HCT116 (cell line): ENCODE results near the gene SBF2. TPM values are rescaled to one million over a fixed set of nuclear protein-coding genes. Genes with fewer than 3 reads are reported as not detected.

ENCODE experiments used
- ATAC-seq: fragments of 200-7000 bp; cut with Tn5 transposase; 2 replicates; pipeline ENCODE4 v1.9.1; 2020; ENCODE audit warnings: mild to moderate bottlenecking, moderate library complexity
- BruUV-seq: library from RNA; stranded (reverse); fragments of 400-500 nt; replicated peaks from 2 replicates; lab custom pipeline; 2021; lab: Mats Ljungman, UMichigan
- CTCF ChIA-PET: fragments of 300-600 bp; sonication (Branson Sonifier 250); formaldehyde crosslinking; loops from one replicate; lab custom pipeline; 2021; ENCODE audit warnings: antibody characterized with exemption; lab: Charles Lee
- POLR2A ChIA-PET: fragments of 300-600, 350-600 bp; sonication (Branson Sonifier 250); formaldehyde crosslinking; loops from one replicate; lab custom pipeline; 2021; ENCODE audit warnings: antibody characterized with exemption; lab: Charles Lee
- RAD21 ChIA-PET, 2 experiments: fragments of 300-600 bp; sonication (Branson Sonifier 250); formaldehyde crosslinking; loops; one replicate each; lab custom pipeline; 2023; ENCODE audit warnings: low total read pairs in 2 of 2; ENCODE audit not compliant: uncharacterized antibody in 2 of 2, unreplicated experiment in 2 of 2, low non-redundant PET in 1 of 2; lab: Charles Lee
- DNase-seq: peaks from one replicate; pipeline ENCODE4 v3.0.0-alpha.2; 2010; ENCODE audit warnings: low read depth, low spot score
- H2AFZ ChIP-seq: fragments of 200-600 bp; shearing (Covaris generic), sonication (generic); 2 replicates; pipeline ENCODE4 v1.6.1; 2017; ENCODE audit warnings: low read depth, mixed run types, mixed read lengths, antibody characterized with exemption, low read length; ENCODE audit not compliant: poor library complexity, severe bottlenecking
- H3K27ac ChIP-seq: 2 replicates; pipeline ENCODE4 v1.5.1; 2012; ENCODE audit warnings: low read depth, low read length
- H3K27me3 ChIP-seq: fragments of 200-600 bp; sonication (generic); 2 replicates; pipeline ENCODE4 v1.6.1; 2016; ENCODE audit warnings: mixed run types, low read length, mixed read lengths; ENCODE audit not compliant: insufficient read depth
- H3K36me3 ChIP-seq, 2 experiments: fragments of 200-500 bp in 1 of 2; fragments of 200-600 bp in 1 of 2; sonication (Bioruptor generic) in 1 of 2; sonication (generic) in 1 of 2; 2 replicates each; pipeline versions ENCODE4 v1.5.1 to v1.6.1; 2014 to 2016; ENCODE audit warnings: low read length in 2 of 2, inconsistent platforms in 1 of 2, mixed read lengths in 1 of 2, mixed run types in 1 of 2; ENCODE audit not compliant: insufficient read depth in 2 of 2, control insufficient read depth in 1 of 2
- H3K4me1 ChIP-seq, 2 experiments: fragments of 200-600 bp in 1 of 2; sonication (generic) in 1 of 2; 2 replicates each; pipeline versions ENCODE4 v1.5.1 to v1.6.1; 2012 to 2017; ENCODE audit warnings: low read length in 2 of 2, inconsistent platforms in 1 of 2, mild to moderate bottlenecking in 1 of 2, mixed read lengths in 1 of 2, mixed run types in 1 of 2, moderate library complexity in 1 of 2; ENCODE audit not compliant: insufficient read depth in 2 of 2, control insufficient read depth in 1 of 2
- H3K4me2 ChIP-seq: fragments of 200-600 bp; sonication (generic); 2 replicates; pipeline ENCODE4 v1.6.1; 2017; ENCODE audit warnings: mixed run types, low read length, mixed read lengths
- H3K4me3 ChIP-seq, 2 experiments: fragments of 200-600 bp in 1 of 2; sonication (generic) in 1 of 2; replicated peaks in 1 of 2; 2 replicates each; pipeline ENCODE4 v1.5.1; 2011 to 2016; ENCODE audit warnings: low read length in 2 of 2, control low read depth in 1 of 2, low read depth in 1 of 2, mild to moderate bottlenecking in 1 of 2, mixed read lengths in 1 of 2, mixed run types in 1 of 2
- H3K79me2 ChIP-seq: fragments of 200-600 bp; sonication (generic); 2 replicates; pipeline ENCODE4 v1.6.1; 2017; ENCODE audit warnings: mild to moderate bottlenecking, mixed run types, low read length, moderate library complexity, mixed read lengths; ENCODE audit not compliant: insufficient read depth
- H3K9ac ChIP-seq: fragments of 200-600 bp; sonication (generic); 2 replicates; pipeline ENCODE4 v1.6.1; 2016; ENCODE audit warnings: low read length, mixed read lengths
- H3K9me2 ChIP-seq: fragments of 200-600 bp; sonication (generic), shearing (Covaris generic); 2 replicates; pipeline ENCODE4 v1.6.1; 2017; ENCODE audit warnings: mixed run types, mild to moderate bottlenecking, moderate library complexity; ENCODE audit not compliant: insufficient read depth
- H3K9me3 ChIP-seq, 2 experiments: fragments of 200-500 bp in 1 of 2; fragments of 200-600 bp in 1 of 2; sonication (Bioruptor generic) in 1 of 2; sonication (generic) in 1 of 2; 2 replicates each; pipeline ENCODE4 v1.6.1; 2014 to 2017; ENCODE audit warnings: low read length in 2 of 2, mixed read lengths in 2 of 2, inconsistent platforms in 1 of 2, low read depth in 1 of 2, mild to moderate bottlenecking in 1 of 2, mixed run types in 1 of 2, moderate library complexity in 1 of 2; ENCODE audit not compliant: control insufficient read depth in 1 of 2, insufficient read depth in 1 of 2
- H4K20me1 ChIP-seq: fragments of 200-600 bp; sonication (generic), shearing (Covaris generic); 2 replicates; pipeline ENCODE4 v1.6.1; 2017; ENCODE audit warnings: mixed run types, mild to moderate bottlenecking, moderate library complexity; ENCODE audit not compliant: insufficient read depth
- ATF3 ChIP-seq: IDR thresholded peaks from 2 replicates; pipeline ENCODE4 v1.6.1; 2012
- POLR2AphosphoS5 ChIP-seq: IDR thresholded peaks from 2 replicates; pipeline ENCODE4 v1.6.1; 2011; ENCODE audit warnings: mild to moderate bottlenecking, low read depth, low read length, moderate library complexity
- RAD21 ChIP-seq: IDR thresholded peaks from 2 replicates; pipeline ENCODE4 v1.6.1; 2012; ENCODE audit warnings: low read depth, mild to moderate bottlenecking
- TCF7L2 ChIP-seq: IDR thresholded peaks from 2 replicates; pipeline ENCODE4 v1.7.0; 2011; ENCODE audit warnings: borderline replicate concordance, inconsistent platforms; ENCODE audit not compliant: insufficient read depth, insufficient read length; ENCODE audit errors: extremely low read depth
- ZNF274 ChIP-seq: fragments of 200-500 bp; sonication (Bioruptor generic); IDR thresholded peaks from 2 replicates; pipeline ENCODE4 v1.6.1; 2014; ENCODE audit warnings: mild to moderate bottlenecking, low read depth, low read length, inconsistent platforms
- intact Hi-C: fragments of 100-400 bp; cut with micrococcal nuclease; formaldehyde crosslinking; loops from 2 replicates; pipeline ENCODE4 v1.10.0; 2022
- total RNA-seq: library from RNA; stranded (reverse); gene quantifications from one replicate; pipeline ENCODE4 v1.2.1, GENCODE V29; 2021; ENCODE audit not compliant: unreplicated experiment

Gene SBF2
- total RNA-seq, 1 experiment from 2014 or later = 35.0 TPM

- ChIA-PET RAD21 (interaction anchor here (0.9 to 1.0 kb wide), 3 partner anchors 19 to 43 kb away, joined by 3 read pairs; partner anchors contain the start of gene ADM (in 1 of the 2)), CTCF (interaction anchor here (1.1 to 2.6 kb wide), 4 partner anchors 9 to 564 kb away, joined by 3 to 21 read pairs (median 4); partner anchors contain the start of gene ADM), POLR2A (interaction anchor here (1.4 kb wide), 1 partner anchor 14 kb away, joined by 4 read pairs; no protein-coding TSS in a partner anchor)
- intact Hi-C loops = loop anchor here (1.0 to 5.0 kb wide), 5 partner anchors 115 to 564 kb away; no protein-coding TSS in a partner anchor
- H3K9ac ChIP-seq = no peak overlapping the region
- no TSS peak for BruUV-seq
- H3K79me2 ChIP-seq = no peaks in the 10 kb centered on the region
- ATAC-seq (no peak), DNase-seq (no peak)
- H3K9me3 ChIP-seq = no peaks in the 10 kb centered on the region
- no peaks in the 10 kb centered on the region for H3K36me3 ChIP-seq
- H3K9me2 ChIP-seq = no peaks in the 10 kb centered on the region
- H2AFZ ChIP-seq = no peak overlapping the region
- H4K20me1 ChIP-seq = no peaks in the 10 kb centered on the region
- H3K4me2 ChIP-seq = no peak overlapping the region
- no peak for TF ChIP-seq ZNF274
- no peak for TF ChIP-seq RAD21
- no peak for TF ChIP-seq POLR2AphosphoS5
- no peak for TF ChIP-seq TCF7L2
- no peak for TF ChIP-seq ATF3
- no peak overlapping the region for H3K4me3 ChIP-seq
- H3K27ac ChIP-seq = no peak overlapping the region
- H3K27me3 ChIP-seq = no peaks in the 10 kb centered on the region
- H3K4me1 ChIP-seq = peaks cover 14 to 28% of the 10 kb centered on the region in 2 experiments; a peak in 3 of 4 replicates
These were observed 29.8 kb upstream of the SBF2 start for GRCh38 chr11:10323793-10324170.
